ENCODE data around the gene GPR146. TPM values are rescaled to one million over a fixed set of nuclear protein-coding genes. Genes with fewer than 3 reads are reported as not detected.

Gene GPR146
- total and polyA plus RNA-seq, 2 of the 13 experiments (the other 11 are each of a cell fraction or from before 2014, with no cell fraction given), result 2.0 to 15.9 TPM

- TF ChIP-seq ZNF816 (CRISPR knock-in tag; IDR thresholded peaks at IDR 0.05; ENCODE audit: borderline replicate concordance), result no peak
- no peak for TF ChIP-seq ZNF597 (CRISPR knock-in tag; IDR thresholded peaks at IDR 0.05)
- TF ChIP-seq FOXC1 (CRISPR knock-in tag; IDR thresholded peaks at IDR 0.05; ENCODE audit: borderline replicate concordance), result no peak
- TF ChIP-seq ZNF772 (CRISPR knock-in tag; IDR thresholded peaks at IDR 0.05), result peak; percentile 58; the same call in 1 of the 2 replicates
- TF ChIP-seq, protein P1, sequence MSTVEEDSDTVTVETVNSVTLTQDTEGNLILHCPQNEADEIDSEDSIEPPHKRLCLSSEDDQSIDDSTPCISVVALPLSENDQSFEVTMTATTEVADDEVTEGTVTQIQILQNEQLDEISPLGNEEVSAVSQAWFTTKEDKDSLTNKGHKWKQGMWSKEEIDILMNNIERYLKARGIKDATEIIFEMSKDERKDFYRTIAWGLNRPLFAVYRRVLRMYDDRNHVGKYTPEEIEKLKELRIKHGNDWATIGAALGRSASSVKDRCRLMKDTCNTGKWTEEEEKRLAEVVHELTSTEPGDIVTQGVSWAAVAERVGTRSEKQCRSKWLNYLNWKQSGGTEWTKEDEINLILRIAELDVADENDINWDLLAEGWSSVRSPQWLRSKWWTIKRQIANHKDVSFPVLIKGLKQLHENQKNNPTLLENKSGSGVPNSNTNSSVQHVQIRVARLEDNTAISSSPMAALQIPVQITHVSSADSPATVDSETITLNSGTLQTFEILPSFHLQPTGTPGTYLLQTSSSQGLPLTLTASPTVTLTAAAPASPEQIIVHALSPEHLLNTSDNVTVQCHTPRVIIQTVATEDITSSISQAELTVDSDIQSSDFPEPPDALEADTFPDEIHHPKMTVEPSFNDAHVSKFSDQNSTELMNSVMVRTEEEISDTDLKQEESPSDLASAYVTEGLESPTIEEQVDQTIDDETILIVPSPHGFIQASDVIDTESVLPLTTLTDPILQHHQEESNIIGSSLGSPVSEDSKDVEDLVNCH (CRISPR knock-in tag; IDR thresholded peaks at IDR 0.05), result no peak
- TF ChIP-seq ZNF768 (CRISPR knock-in tag; IDR thresholded peaks at IDR 0.05), result peak; percentile 38; the same call in 1 of the 2 replicates
- TF ChIP-seq STAT6 (CRISPR knock-in tag; IDR thresholded peaks at IDR 0.05; ENCODE audit: borderline replicate concordance), result no peak; the same call in 1 of the 2 replicates
- TF ChIP-seq RARA (CRISPR knock-in tag; IDR thresholded peaks at IDR 0.05), result no peak
- no peak for TF ChIP-seq GABPA (IDR thresholded peaks at IDR 0.05; ENCODE audit: low read depth, low read length)
- TF ChIP-seq GABPA (CRISPR knock-in tag; IDR thresholded peaks at IDR 0.05; ENCODE audit: low read depth), result no peak
- TF ChIP-seq KAT2B (IDR thresholded peaks at IDR 0.05; ENCODE audit: borderline replicate concordance, low read depth, low read length), result no peak
- TF ChIP-seq SNAPC2 (CRISPR knock-in tag; IDR thresholded peaks at IDR 0.05), result 0 out of 2 replicates have a peak, but pooled peaks have one; percentile 40
- TF ChIP-seq CSRNP1 (CRISPR knock-in tag; IDR thresholded peaks at IDR 0.05), result peak; percentile 73; the same call in 1 of the 2 replicates
- no peak; the same call in 1 of the 2 replicates for TF ChIP-seq ZNF556 (CRISPR knock-in tag; IDR thresholded peaks at IDR 0.05; ENCODE audit: borderline replicate concordance)
- TF ChIP-seq ETV5 (CRISPR knock-in tag; IDR thresholded peaks at IDR 0.05; ENCODE audit: borderline replicate concordance), result no peak
- no peak for TF ChIP-seq GTF2F1 (IDR thresholded peaks at IDR 0.05; ENCODE audit: low read length)
- peak; percentile 82 for TF ChIP-seq ZNF317 (CRISPR knock-in tag; IDR thresholded peaks at IDR 0.05)
- TF ChIP-seq ATF1 (CRISPR knock-in tag; IDR thresholded peaks at IDR 0.05), result no peak
- TF ChIP-seq, protein P2, sequence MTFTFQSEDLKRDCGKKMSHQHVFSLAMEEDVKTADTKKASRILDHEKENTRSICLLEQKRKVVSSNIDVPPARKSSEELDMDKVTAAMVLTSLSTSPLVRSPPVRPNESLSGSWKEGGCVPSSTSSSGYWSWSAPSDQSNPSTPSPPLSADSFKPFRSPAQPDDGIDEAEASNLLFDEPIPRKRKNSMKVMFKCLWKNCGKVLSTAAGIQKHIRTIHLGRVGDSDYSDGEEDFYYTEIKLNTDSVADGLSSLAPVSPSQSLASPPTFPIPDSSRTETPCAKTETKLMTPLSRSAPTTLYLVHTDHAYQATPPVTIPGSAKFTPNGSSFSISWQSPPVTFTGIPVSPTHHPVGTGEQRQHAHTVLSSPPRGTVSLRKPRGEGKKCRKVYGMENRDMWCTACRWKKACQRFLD (CRISPR knock-in tag; IDR thresholded peaks at IDR 0.05; ENCODE audit: borderline replicate concordance), result no peak
- no peak for TF ChIP-seq HDAC6 (IDR thresholded peaks at IDR 0.05; ENCODE audit: low read depth, low read length)
- TF ChIP-seq ZNF510 (CRISPR knock-in tag; IDR thresholded peaks at IDR 0.05; ENCODE audit: low read depth), result no peak
Observed at GRCh38 chr7:1043552-1044188, 676 bp upstream of the GPR146 start (continued).

Data from HepG2 (cell line).